GM23338 (cell line): ENCODE results near the gene TIRAP. TPM values are rescaled to one million over a fixed set of nuclear protein-coding genes. Genes with fewer than 3 reads are reported as not detected.

ENCODE experiments used
- ATAC-seq: fragments of 200-7000 bp; cut with Tn5 transposase; 3 replicates; pipeline ENCODE4 v1.9.1; 2020
- DNase-seq: peaks from one replicate; pipeline ENCODE4 v3.0.0-alpha.2; 2015; ENCODE audit warnings: low spot score
- H2AFZ ChIP-seq: fragments of 200-600 bp; sonication (generic); 2 replicates; pipeline ENCODE4 v1.8.0; 2016; ENCODE audit warnings: antibody characterized with exemption, mild to moderate bottlenecking, moderate library complexity
- H3F3A ChIP-seq: fragments of 200-600 bp; sonication (generic); replicated peaks from 2 replicates; pipeline ENCODE4 v1.8.0; 2017; ENCODE audit warnings: antibody characterized with exemption, mixed run types, low read depth
- H3K27ac ChIP-seq: fragments of 200-600 bp; sonication (generic); 2 replicates; pipeline ENCODE4 v1.6.1; 2016; ENCODE audit warnings: low read depth
- H3K27me3 ChIP-seq: fragments of 200-600 bp; sonication (generic); 2 replicates; pipeline ENCODE4 v1.8.0; 2016; ENCODE audit warnings: mild to moderate bottlenecking, mixed run types, moderate library complexity; ENCODE audit not compliant: insufficient read depth
- H3K36me3 ChIP-seq: fragments of 200-600 bp; sonication (generic); 2 replicates; pipeline ENCODE4 v1.8.0; 2016; ENCODE audit warnings: mild to moderate bottlenecking; ENCODE audit not compliant: insufficient read depth
- H3K4me1 ChIP-seq: fragments of 200-600 bp; sonication (generic); 2 replicates; pipeline ENCODE4 v1.8.0; 2016; ENCODE audit warnings: mild to moderate bottlenecking, moderate library complexity; ENCODE audit not compliant: insufficient read depth
- H3K4me2 ChIP-seq: fragments of 200-600 bp; sonication (generic); 2 replicates; pipeline ENCODE4 v1.7.1; 2017; ENCODE audit warnings: mixed run types
- H3K4me3 ChIP-seq: fragments of 200-600 bp; sonication (generic); 2 replicates; pipeline ENCODE4 v1.6.1; 2016; ENCODE audit warnings: mixed run types
- H3K79me2 ChIP-seq: fragments of 200-600 bp; sonication (generic); replicated peaks from 2 replicates; pipeline ENCODE4 v1.8.0; 2017; ENCODE audit warnings: mild to moderate bottlenecking; ENCODE audit not compliant: insufficient read depth
- H3K9me2 ChIP-seq: fragments of 200-600 bp; sonication (generic); 2 replicates; pipeline ENCODE4 v1.8.0; 2017; ENCODE audit not compliant: insufficient read depth
- H4K20me1 ChIP-seq: fragments of 200-600 bp; sonication (generic); replicated peaks from 2 replicates; pipeline ENCODE4 v1.8.0; 2017; ENCODE audit warnings: mild to moderate bottlenecking; ENCODE audit not compliant: insufficient read depth
- H3K27ac Mint-ChIP-seq: 2 replicates; pipeline ENCODE4 v1.8.0; 2020; ENCODE audit warnings: inconsistent platforms, mild to moderate bottlenecking, moderate library complexity, mixed read lengths
- H3K27me3 Mint-ChIP-seq: 3 replicates; pipeline ENCODE4 v1.8.0; 2022; ENCODE audit warnings: low read depth, mild to moderate bottlenecking, moderate library complexity, mixed read lengths, inconsistent platforms; ENCODE audit not compliant: insufficient read depth, poor library complexity
- H3K36me3 Mint-ChIP-seq: 3 replicates; pipeline ENCODE4 v1.8.0; 2021; ENCODE audit warnings: low read depth, mild to moderate bottlenecking, inconsistent platforms, moderate library complexity, mixed read lengths
- H3K4me1 Mint-ChIP-seq: 3 replicates; pipeline ENCODE4 v1.8.0; 2020; ENCODE audit warnings: mild to moderate bottlenecking, inconsistent platforms, mixed read lengths
- H3K4me3 Mint-ChIP-seq: 3 replicates; pipeline ENCODE4 v1.8.0; 2021; ENCODE audit warnings: moderate library complexity, mild to moderate bottlenecking, inconsistent platforms, mixed read lengths
- H3K9me3 Mint-ChIP-seq: 3 replicates; pipeline ENCODE4 v1.8.0; 2020; ENCODE audit warnings: moderate library complexity, mild to moderate bottlenecking, inconsistent platforms, mixed read lengths
- CREB1 ChIP-seq: fragments of 250-450 bp; sonication (Bioruptor Pico); IDR thresholded peaks from 2 replicates; pipeline ENCODE4 v1.5.0; 2020; ENCODE audit warnings: low read depth, mild to moderate bottlenecking, moderate library complexity
- EZH2 ChIP-seq: fragments of 200-600 bp; sonication (generic); IDR thresholded peaks from one replicate; pipeline ENCODE4 v1.8.0; 2017; ENCODE audit warnings: antibody characterized with exemption, mild to moderate bottlenecking, low read depth; ENCODE audit not compliant: unreplicated experiment
- JUNB ChIP-seq: IDR thresholded peaks from one replicate; pipeline ENCODE4 v1.6.1; 2016; ENCODE audit warnings: antibody characterized with exemption; ENCODE audit not compliant: unreplicated experiment
- NANOG ChIP-seq: IDR thresholded peaks from 2 replicates; pipeline ENCODE4 v1.6.1; 2016; ENCODE audit warnings: antibody characterized with exemption, borderline replicate concordance
- POLR2AphosphoS5 ChIP-seq: IDR thresholded peaks from 2 replicates; pipeline ENCODE4 v1.6.1; 2016; ENCODE audit warnings: antibody characterized with exemption, low read depth
- STAT1 ChIP-seq: IDR thresholded peaks from one replicate; pipeline ENCODE4 v1.6.1; 2016; ENCODE audit warnings: antibody characterized with exemption; ENCODE audit not compliant: unreplicated experiment
- ZNF331 ChIP-seq: fragments of 250-450 bp; sonication (Bioruptor Pico); IDR thresholded peaks from 2 replicates; pipeline ENCODE4 v1.5.0; 2020; ENCODE audit warnings: low read depth, mild to moderate bottlenecking, moderate library complexity
- ZNF462 ChIP-seq: fragments of 250-450 bp; sonication (Bioruptor Pico); IDR thresholded peaks from 2 replicates; pipeline ENCODE4 v1.5.0; 2020; ENCODE audit warnings: mild to moderate bottlenecking, moderate library complexity
- polyA plus RNA-seq: library from polyadenylated mRNA; unstranded; fragments of >200 nt; fragmentation: Nextera tagmentation; extraction: Ambion mirVana; gene quantifications from 2 replicates; pipeline ENCODE4 v1.2.1, GENCODE V29; 2016
- total RNA-seq: library from RNA; depleted of rRNA; stranded (reverse); fragments of >200 nt; shearing (Covaris generic); gene quantifications from 2 replicates; pipeline ENCODE4 v1.2.3, GENCODE V29; 2014
- TF ChIP-seq, protein P1 (sequence below): IDR thresholded peaks from 2 replicates; pipeline ENCODE4 v1.6.1; 2016; ENCODE audit warnings: antibody characterized with exemption

Gene TIRAP
- total and polyA plus RNA-seq, 2 experiments from 2014 or later, result 1.1 to 3.4 TPM

GRCh38 chr11:126328444-126328843, 45.6 kb downstream of the TIRAP start (continued):
- TF ChIP-seq STAT1 (no peak), CREB1 (CRISPR knock-in tag) (no peak), ZNF331 (CRISPR knock-in tag) (no peak)
- TF ChIP-seq, protein P1, sequence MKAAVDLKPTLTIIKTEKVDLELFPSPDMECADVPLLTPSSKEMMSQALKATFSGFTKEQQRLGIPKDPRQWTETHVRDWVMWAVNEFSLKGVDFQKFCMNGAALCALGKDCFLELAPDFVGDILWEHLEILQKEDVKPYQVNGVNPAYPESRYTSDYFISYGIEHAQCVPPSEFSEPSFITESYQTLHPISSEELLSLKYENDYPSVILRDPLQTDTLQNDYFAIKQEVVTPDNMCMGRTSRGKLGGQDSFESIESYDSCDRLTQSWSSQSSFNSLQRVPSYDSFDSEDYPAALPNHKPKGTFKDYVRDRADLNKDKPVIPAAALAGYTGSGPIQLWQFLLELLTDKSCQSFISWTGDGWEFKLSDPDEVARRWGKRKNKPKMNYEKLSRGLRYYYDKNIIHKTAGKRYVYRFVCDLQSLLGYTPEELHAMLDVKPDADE, result no peak

DNA sequence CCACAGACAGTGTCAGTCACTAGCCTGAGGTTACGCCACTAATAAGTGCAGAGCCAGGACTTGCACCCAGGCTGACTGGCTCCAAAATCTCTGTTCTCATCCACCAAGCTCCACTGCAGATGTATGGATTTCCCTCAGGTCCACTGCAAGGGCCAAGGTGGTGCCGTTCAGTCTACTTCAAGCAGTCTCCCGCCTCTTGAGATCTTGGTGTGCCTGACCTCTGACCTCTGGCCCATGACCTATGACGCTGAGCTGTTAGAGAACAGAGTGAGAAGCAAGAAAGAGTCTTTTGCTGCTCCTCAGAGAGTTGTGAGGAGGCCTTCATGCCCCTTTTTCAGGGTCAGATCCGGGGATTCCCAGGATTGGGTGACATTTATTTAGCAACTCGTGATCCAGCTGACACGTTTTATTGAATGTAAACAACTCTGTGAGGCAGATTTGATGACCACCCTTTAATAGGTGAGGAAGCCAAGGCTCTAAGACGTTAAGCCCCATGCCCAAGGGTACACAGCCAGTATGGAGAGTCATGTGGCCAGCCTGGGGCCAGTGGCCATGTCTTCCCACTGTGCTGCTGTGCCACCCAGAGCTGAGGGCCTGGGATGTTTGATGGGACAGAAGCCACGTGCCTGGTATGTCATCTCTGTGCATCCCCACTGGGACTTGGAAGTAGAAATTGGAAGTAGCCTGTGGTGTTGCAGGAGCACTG, 46.2 kb downstream of the TIRAP start:
- no peak overlapping the region for H3K27ac Mint-ChIP-seq
- H3K4me1 Mint-ChIP-seq, result peaks cover 16% of the 10 kb centered on the region
- no peak for DNase-seq
- H3K9me2 ChIP-seq, result no peaks in the 10 kb centered on the region
- no peaks in the 10 kb centered on the region for H3K36me3 ChIP-seq
- H3K4me1 ChIP-seq, result no peaks in the 10 kb centered on the region
- no peaks in the 10 kb centered on the region for H3K27me3 Mint-ChIP-seq
- H3F3A ChIP-seq, result no peaks in the 10 kb centered on the region
- no peaks in the 10 kb centered on the region for H4K20me1 ChIP-seq
- H2AFZ ChIP-seq, result no peak overlapping the region
- no peak overlapping the region for H3K4me3 Mint-ChIP-seq
- ATAC-seq, result no peak
- H3K4me3 ChIP-seq, result no peak overlapping the region
- no peaks in the 10 kb centered on the region for H3K27me3 ChIP-seq
- no peak overlapping the region for H3K4me2 ChIP-seq
- no peak for TF ChIP-seq JUNB
- no peak for TF ChIP-seq POLR2AphosphoS5
- TF ChIP-seq NANOG, result no peak
- H3K79me2 ChIP-seq, result no peaks in the 10 kb centered on the region; the same call in 1 of the 2 replicates
- H3K36me3 Mint-ChIP-seq, result no peaks in the 10 kb centered on the region; the same call in 2 of the 3 replicates
- H3K9me3 Mint-ChIP-seq, result no peaks in the 10 kb centered on the region
- H3K27ac ChIP-seq, result no peak overlapping the region

DNA sequence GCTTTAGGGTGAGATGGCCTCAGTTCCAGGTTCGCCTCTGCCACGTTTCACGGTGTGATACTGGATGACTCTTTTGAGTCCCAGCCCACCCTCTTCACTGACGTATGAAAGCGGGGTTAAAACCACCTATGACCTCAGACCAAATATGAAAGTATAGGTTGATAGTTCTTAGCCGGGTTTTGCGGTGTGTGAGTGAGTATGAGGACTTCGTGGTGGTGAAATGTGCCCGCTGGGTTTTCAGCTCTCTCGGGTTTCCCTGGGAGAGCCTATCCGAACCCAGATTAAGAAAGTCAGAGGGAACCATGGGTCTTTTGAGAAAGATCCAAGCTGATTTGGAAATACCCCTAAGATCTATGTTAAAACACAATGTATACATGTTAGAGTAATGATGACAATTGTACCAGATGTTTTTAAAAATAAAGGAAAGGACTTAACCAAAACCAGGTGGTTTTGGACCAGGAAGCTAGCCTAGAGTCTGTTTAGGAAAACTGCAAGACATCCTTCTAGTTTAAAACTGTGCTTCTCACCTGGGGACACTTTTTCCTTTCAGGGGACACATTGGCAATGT, 46.8 kb downstream of the TIRAP start:
- Histone ChIP-seq H3K4me2 (no peak overlapping the region), H2AFZ (no peak overlapping the region), H3K36me3 (no peaks in the 10 kb centered on the region), H3K4me1 (no peaks in the 10 kb centered on the region), H4K20me1 (no peaks in the 10 kb centered on the region), H3K9me2 (no peaks in the 10 kb centered on the region), H3K4me3 (no peak overlapping the region), H3F3A (no peaks in the 10 kb centered on the region), H3K27ac (no peak overlapping the region), H3K27me3 (no peaks in the 10 kb centered on the region), H3K79me2 (no peaks in the 10 kb centered on the region; the same call in 1 of the 2 replicates)
- H3K4me3 Mint-ChIP-seq, result no peak overlapping the region
- TF ChIP-seq, protein P1, result no peak
- TF ChIP-seq ZNF462 (CRISPR knock-in tag) (no peak), EZH2 (no peak), CREB1 (CRISPR knock-in tag) (no peak), NANOG (no peak), ZNF331 (CRISPR knock-in tag) (no peak)
- H3K36me3 Mint-ChIP-seq, result no peaks in the 10 kb centered on the region; the same call in 2 of the 3 replicates
- no peak for DNase-seq
- H3K9me3 Mint-ChIP-seq, result no peaks in the 10 kb centered on the region
- peaks cover 16% of the 10 kb centered on the region for H3K4me1 Mint-ChIP-seq
- ATAC-seq, result no peak
- no peak overlapping the region for H3K27ac Mint-ChIP-seq
- H3K27me3 Mint-ChIP-seq, result peaks cover 2% of the 10 kb centered on the region
